HTERT RPE-1 (cell line): ENCODE data around the gene GSTO1.
"Not testable (repeated sequence)": the region's sequence is repeated elsewhere in the genome, so short reads cannot be mapped to it uniquely, and the experiment has no call there.

ENCODE experiments used
- in situ Hi-C: fragments of 300-500 bp; cut with MboI; formaldehyde crosslinking; loops from 4 replicates; pipeline ENCODE4 v1.14.3; 2020; ENCODE audit warnings: low sequenced_read_pairs

Gene GSTO1

GRCh38 chr10:104254493-104255310 is at the start of gene GSTO1:
GSTO1 (plus strand) TSS chr10:104254892; CDS start chr10:104254929, 37 bp downstream.
- in situ Hi-C loops: no loop called here

- in situ Hi-C loops: no loop called here
Measured at GRCh38 chr10:104208730-104209129, 46.0 kb upstream of the GSTO1 start.

- in situ Hi-C loops: no loop called here
Measured at GRCh38 chr10:104209575-104210198, 45.0 kb upstream of the GSTO1 start.

GRCh38 chr10:104216631-104217030 is 38.1 kb upstream of the GSTO1 start:
- in situ Hi-C loops: no loop called here

GRCh38 chr10:104218751-104219150 is 35.9 kb upstream of the GSTO1 start:
- in situ Hi-C loops: no loop called here

GRCh38 chr10:104220522-104220921 is 34.2 kb upstream of the GSTO1 start:
- in situ Hi-C loops: no loop called here

GRCh38 chr10:104223304-104223703 is 31.4 kb upstream of the GSTO1 start:
- in situ Hi-C loops: no loop called here

- in situ Hi-C loops: no loop called here
Measured at GRCh38 chr10:104230490-104230889, 24.2 kb upstream of the GSTO1 start.

- in situ Hi-C loops: no loop called here
Measured at GRCh38 chr10:104231784-104232612, 22.7 kb upstream of the GSTO1 start, which contains the start of gene CFAP43. CFAP43 (minus strand) TSS chr10:104232364; CDS start chr10:104232246, 118 bp downstream.

- in situ Hi-C loops: no loop called here
Measured at GRCh38 chr10:104232613-104233102, 22.0 kb upstream of the GSTO1 start.

GRCh38 chr10:104233817-104234216 is 20.9 kb upstream of the GSTO1 start:
- in situ Hi-C loops: no loop called here

- in situ Hi-C loops: no loop called here
Measured at GRCh38 chr10:104234934-104235333, 19.8 kb upstream of the GSTO1 start.

GRCh38 chr10:104235801-104236200 is 18.9 kb upstream of the GSTO1 start:
- in situ Hi-C loops: no loop called here

GRCh38 chr10:104240078-104240477 is 14.6 kb upstream of the GSTO1 start:
- in situ Hi-C loops: no loop called here

- in situ Hi-C loops: no loop called here
Measured at GRCh38 chr10:104242545-104242944, 12.1 kb upstream of the GSTO1 start.

- in situ Hi-C loops: not testable (repeated sequence)
Measured at GRCh38 chr10:104243009-104243408, 11.7 kb upstream of the GSTO1 start.

GRCh38 chr10:104243512-104243911 is 11.2 kb upstream of the GSTO1 start:
- in situ Hi-C loops: no loop called here

- in situ Hi-C loops: no loop called here
Measured at GRCh38 chr10:104245066-104245632, 9.5 kb upstream of the GSTO1 start.

GRCh38 chr10:104246976-104247375 is 7.7 kb upstream of the GSTO1 start:
- in situ Hi-C loops: no loop called here

GRCh38 chr10:104247513-104248146 is 7.1 kb upstream of the GSTO1 start:
- in situ Hi-C loops: no loop called here
